HepG2 (cell line): Measurements from ENCODE around the gene MFSD12. TPM values are rescaled to one million over a fixed set of nuclear protein-coding genes. Genes with fewer than 3 reads are reported as not detected.

Experiments used
- ATAC-seq: fragments of 200-7000 bp; cut with Tn5 transposase; 3 replicates; pipeline ENCODE4 v1.9.1; 2020; ENCODE audit warnings: mild to moderate bottlenecking, moderate library complexity
- BruUV-seq: library from RNA; stranded (reverse); fragments of 400-500 nt; replicated peaks from 2 replicates; lab custom pipeline; 2021; lab: Mats Ljungman, UMichigan
- CTCF ChIA-PET: fragments of 300-600 bp; formaldehyde crosslinking; extraction: SDS; loops from one replicate; lab custom pipeline; 2021; ENCODE audit warnings: low total read pairs, inconsistent platforms, low intra/inter-chr PET ratio; lab: Yijun Ruan, JAX
- POLR2A ChIA-PET: fragments of 350-600 bp; sonication (Branson Sonifier 250); formaldehyde crosslinking; loops from one replicate; lab custom pipeline; 2020; ENCODE audit warnings: antibody characterized with exemption, inconsistent platforms; lab: Yijun Ruan, JAX
- DNase-seq: peaks from one replicate; pipeline ENCODE4 v3.0.0-alpha.2; 2015; ENCODE audit warnings: low spot score
- FAIRE-seq: peaks from 3 replicates; lab custom pipeline; 2011; peaks lifted over from hg19 to GRCh38; lab: Jason Lieb, UNC
- H2AFZ ChIP-seq: one replicate; pipeline ENCODE4 v1.6.1; 2011; ENCODE audit warnings: low read length, inconsistent platforms
- H3K27ac ChIP-seq: fragments of 300-600 bp; 3 replicates; pipeline ENCODE4 v1.8.0; 2011; ENCODE audit warnings: mixed run types, mild to moderate bottlenecking, mixed read lengths, low read length, inconsistent platforms; ENCODE audit not compliant: insufficient read depth; ENCODE audit errors: extremely low read length
- H3K27me3 ChIP-seq, 2 experiments: fragments of 200-600 bp in 1 of 2; 2 replicates in 1 of 2; 3 replicates in 1 of 2; pipeline versions ENCODE4 v1.6.0 to v1.8.0; 2011; ENCODE audit warnings: low read length in 2 of 2, mild to moderate bottlenecking in 2 of 2, moderate library complexity in 2 of 2, inconsistent platforms in 1 of 2; ENCODE audit not compliant: insufficient read depth in 2 of 2, control insufficient read depth in 1 of 2
- H3K36me3 ChIP-seq, 2 experiments: fragments of 200-600 bp in 1 of 2; replicated peaks in 1 of 2; 2 replicates in 1 of 2; 3 replicates in 1 of 2; pipeline versions ENCODE4 v1.5.1 to v1.8.0; 2011; ENCODE audit warnings: low read length in 2 of 2, inconsistent platforms in 1 of 2; ENCODE audit not compliant: insufficient read depth in 2 of 2, control insufficient read depth in 1 of 2
- H3K4me1 ChIP-seq: 2 replicates; pipeline ENCODE4 v1.5.1; 2012; ENCODE audit warnings: low read length, inconsistent platforms; ENCODE audit not compliant: insufficient read depth
- H3K4me2 ChIP-seq: 2 replicates; pipeline ENCODE4 v1.6.0; 2011; ENCODE audit warnings: low read depth, low read length, inconsistent platforms
- H3K4me3 ChIP-seq, 3 experiments: fragments of 200-600 bp in 1 of 3; sonication (generic), shearing (Covaris generic) in 1 of 3; replicated peaks in 1 of 3; 2 replicates each; pipeline ENCODE4 v1.5.1; 2011 to 2016; ENCODE audit warnings: low read length in 3 of 3, inconsistent platforms in 2 of 3, low read depth in 2 of 3, mild to moderate bottlenecking in 2 of 3, control low read depth in 1 of 3, mixed read lengths in 1 of 3; ENCODE audit not compliant: insufficient read depth in 1 of 3
- H3K79me2 ChIP-seq: one replicate; pipeline ENCODE4 v1.6.1; 2011; ENCODE audit warnings: low read length, inconsistent platforms; ENCODE audit not compliant: insufficient read depth
- H3K9ac ChIP-seq: 2 replicates; pipeline ENCODE4 v1.6.0; 2011; ENCODE audit warnings: mild to moderate bottlenecking, low read depth, low read length, inconsistent platforms; ENCODE audit not compliant: insufficient read depth
- H3K9me3 ChIP-seq: 2 replicates; pipeline ENCODE4 v1.5.1; 2012; ENCODE audit warnings: mild to moderate bottlenecking, low read length
- H4K20me1 ChIP-seq: 2 replicates; pipeline ENCODE4 v1.6.0; 2011; ENCODE audit warnings: inconsistent platforms, mild to moderate bottlenecking, low read length, moderate library complexity; ENCODE audit not compliant: insufficient read depth
- SAFB2 ChIP-seq: sonication (generic); formaldehyde crosslinking; IDR thresholded peaks from 2 replicates; pipeline ENCODE4 v1.5.1; 2020; ENCODE audit warnings: missing genetic modification reagents, low read depth, mild to moderate bottlenecking, borderline replicate concordance
- ZSCAN29 ChIP-seq: sonication (generic); formaldehyde crosslinking; conservative IDR thresholded peaks from 2 replicates; pipeline ENCODE4 v1.4.0; 2020; ENCODE audit warnings: mild to moderate bottlenecking, missing genetic modification reagents
- WGBS: methylation state at CpG from one replicate; pipeline ENCODE4 v1.1.6; 2017; ENCODE audit warnings: low lambda C conversion rate; 5-methylcytosine and 5-hydroxymethylcytosine counted together
- in situ Hi-C: cut with HindIII; loops from 2 replicates; pipeline ENCODE4 v1.10.0; 2017; ENCODE audit warnings: low pct_unique_long_range_greater_than_20kb; ENCODE audit not compliant: extremely low pct_ligation_motif_present
- intact Hi-C: fragments of 100-400 bp; cut with micrococcal nuclease; formaldehyde crosslinking; loops from one replicate; pipeline ENCODE4 v1.10.0; 2022; ENCODE audit not compliant: unreplicated experiment
- polyA plus RNA-seq, 8 experiments: library from polyadenylated mRNA; depleted of rRNA in 3 of 8; stranded (reverse) in 7 of 8; unstranded in 1 of 8; fragments of >200 nt; fragmentation: Illumina TruSeq in 4 of 8; extraction: Trizol in 4 of 8; gene quantifications; 2 replicates each; pipeline versions ENCODE4 v1.2.1 to v1.2.3, GENCODE V29; 2011 to 2016; ENCODE audit warnings: low read depth in 4 of 8, missing spikeins in 1 of 8, mixed read lengths in 1 of 8; ENCODE audit not compliant: insufficient read depth in 1 of 8
- total RNA-seq, 5 experiments: library from RNA; depleted of rRNA; stranded (reverse); fragments of >200 nt; fragmentation: Illumina TruSeq; extraction: Trizol; gene quantifications; 2 replicates each; pipeline ENCODE4 v1.2.3, GENCODE V29; 2016; ENCODE audit warnings: low read depth in 1 of 5
- TF ChIP-seq, protein P1 (sequence below): sonication (generic); formaldehyde crosslinking; IDR thresholded peaks from 2 replicates; pipeline ENCODE4 v1.4.0; 2020; ENCODE audit warnings: missing genetic modification reagents, borderline replicate concordance

The MFSD12 gene
- total and polyA plus RNA-seq, 2 of the 13 experiments (the other 11 are each of a cell fraction or from before 2014, with no cell fraction given): 27.2 to 29.1 TPM

DNA sequence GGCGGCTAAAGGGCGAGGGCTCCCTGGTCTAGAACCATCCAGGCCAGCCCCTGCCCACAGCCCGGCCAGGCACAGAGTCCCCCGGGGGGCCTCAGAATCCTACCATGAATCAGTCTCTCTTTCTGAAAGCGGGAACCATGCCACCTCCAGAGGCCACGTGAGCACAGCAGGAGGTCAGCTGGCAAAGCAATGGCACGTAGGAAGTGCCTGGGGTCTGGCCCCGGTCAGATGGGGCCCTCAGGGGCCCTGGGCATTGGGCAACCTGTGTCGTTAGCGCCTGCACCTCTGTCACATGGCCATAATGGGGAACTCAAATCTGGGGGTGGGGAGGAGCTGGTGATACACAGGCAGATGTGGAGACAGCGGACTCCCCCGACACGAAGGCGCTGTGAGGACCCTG lies 8.8 kb downstream of the MFSD12 start:
- Histone ChIP-seq H3K79me2 (no peaks in the 10 kb centered on the region), H3K4me3 (no peak overlapping the region), H3K4me1 (peaks cover 13% of the 10 kb centered on the region), H3K9me3 (no peaks in the 10 kb centered on the region), H2AFZ (no peak overlapping the region), H4K20me1 (no peaks in the 10 kb centered on the region), H3K27ac (no peak overlapping the region), H3K4me2 (no peak overlapping the region), H3K27me3 (no peaks in the 10 kb centered on the region), H3K36me3 (peaks cover 3 to 10% of the 10 kb centered on the region in 2 experiments; a peak in 3 of 5 replicates), H3K9ac (no peak overlapping the region)
- no TSS peak for BruUV-seq
- DNase-seq (no peak), FAIRE-seq (no peak), ATAC-seq (no peak)
- in situ Hi-C loops: no loop called here
- ChIA-PET CTCF (no interaction called here), POLR2A (no interaction called here)
- no peak for TF ChIP-seq SAFB2 (CRISPR knock-in tag)
- 94% methylated on average over 13 of the region's 14 CpGs for WGBS
- intact Hi-C loops: no loop called here

DNA sequence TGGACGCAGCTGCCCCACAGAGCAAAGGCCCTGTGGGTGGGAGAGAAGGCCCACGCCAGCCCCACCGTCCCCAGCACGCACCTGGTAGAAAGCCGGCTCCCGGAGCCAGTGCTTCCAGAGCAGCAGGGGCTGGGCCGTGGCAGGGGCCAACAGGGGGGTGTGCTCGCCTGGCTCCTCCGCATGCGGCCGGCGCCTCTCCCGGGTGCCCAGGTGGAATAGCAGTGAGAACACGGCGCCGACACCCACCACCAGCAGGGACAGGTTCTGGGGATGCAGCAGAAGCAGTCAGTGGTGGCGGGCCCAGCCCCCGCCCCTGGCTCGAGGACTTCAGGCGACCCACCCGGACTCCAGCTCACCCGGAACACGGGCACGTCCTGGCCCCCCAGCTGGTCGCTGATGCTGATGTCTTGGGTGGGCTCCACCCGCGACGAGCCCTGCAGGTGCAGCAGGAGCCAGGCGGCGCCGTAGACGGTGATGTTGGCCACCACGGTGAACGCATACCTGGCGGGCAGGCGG lies 9.6 kb downstream of the MFSD12 start:
- no peak overlapping the region for H3K4me3 ChIP-seq
- 99% methylated on average over 16 of the region's 36 CpGs for WGBS
- H3K9ac ChIP-seq: no peak overlapping the region
- TF ChIP-seq, protein P1, sequence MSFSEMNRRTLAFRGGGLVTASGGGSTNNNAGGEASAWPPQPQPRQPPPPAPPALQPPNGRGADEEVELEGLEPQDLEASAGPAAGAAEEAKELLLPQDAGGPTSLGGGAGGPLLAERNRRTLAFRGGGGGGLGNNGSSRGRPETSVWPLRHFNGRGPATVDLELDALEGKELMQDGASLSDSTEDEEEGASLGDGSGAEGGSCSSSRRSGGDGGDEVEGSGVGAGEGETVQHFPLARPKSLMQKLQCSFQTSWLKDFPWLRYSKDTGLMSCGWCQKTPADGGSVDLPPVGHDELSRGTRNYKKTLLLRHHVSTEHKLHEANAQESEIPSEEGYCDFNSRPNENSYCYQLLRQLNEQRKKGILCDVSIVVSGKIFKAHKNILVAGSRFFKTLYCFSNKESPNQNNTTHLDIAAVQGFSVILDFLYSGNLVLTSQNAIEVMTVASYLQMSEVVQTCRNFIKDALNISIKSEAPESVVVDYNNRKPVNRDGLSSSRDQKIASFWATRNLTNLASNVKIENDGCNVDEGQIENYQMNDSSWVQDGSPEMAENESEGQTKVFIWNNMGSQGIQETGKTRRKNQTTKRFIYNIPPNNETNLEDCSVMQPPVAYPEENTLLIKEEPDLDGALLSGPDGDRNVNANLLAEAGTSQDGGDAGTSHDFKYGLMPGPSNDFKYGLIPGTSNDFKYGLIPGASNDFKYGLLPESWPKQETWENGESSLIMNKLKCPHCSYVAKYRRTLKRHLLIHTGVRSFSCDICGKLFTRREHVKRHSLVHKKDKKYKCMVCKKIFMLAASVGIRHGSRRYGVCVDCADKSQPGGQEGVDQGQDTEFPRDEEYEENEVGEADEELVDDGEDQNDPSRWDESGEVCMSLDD (CRISPR knock-in tag): no peak
- no peak for TF ChIP-seq ZSCAN29
- TF ChIP-seq, all 625 proteins: peak for 0
- H3K4me2 ChIP-seq: no peak overlapping the region
- H2AFZ ChIP-seq: no peak overlapping the region
- CTCF ChIA-PET: interaction anchor here (1.5 kb wide), 1 partner anchor 27 kb away, joined by 3 read pairs; no protein-coding TSS in a partner anchor
- ATAC-seq: no peak
- no peaks in the 10 kb centered on the region for H3K79me2 ChIP-seq
- no peaks in the 10 kb centered on the region for H3K9me3 ChIP-seq
- no peak for FAIRE-seq
- intact Hi-C loops: no loop called here
- H3K27ac ChIP-seq: no peak overlapping the region
- no TSS peak for BruUV-seq
- H4K20me1 ChIP-seq: no peaks in the 10 kb centered on the region
- peaks cover 3 to 10% of the 10 kb centered on the region in 2 experiments; a peak in 3 of 5 replicates for H3K36me3 ChIP-seq
- POLR2A ChIA-PET: no interaction called here
- no peak for DNase-seq
- H3K27me3 ChIP-seq: no peaks in the 10 kb centered on the region
- peaks cover 5% of the 10 kb centered on the region for H3K4me1 ChIP-seq
- in situ Hi-C loops: no loop called here
